Stomach (tissue), 9 donors: ENCODE results near the gene PLIN5. TPM values are rescaled to one million over a fixed set of nuclear protein-coding genes. Genes with fewer than 3 reads are reported as not detected.

Experiments
- DNase-seq, 2 donors: peaks; one replicate each; pipeline versions ENCODE4 v3.0.0 to v3.0.0-alpha.2; 2013 to 2019
- H3K27ac ChIP-seq, 5 donors: fragments of 200-600 bp in 4 of 5; sonication (generic) in 4 of 5; one replicate each; pipeline ENCODE4 v1.5.1; 2013 to 2019; ENCODE audit warnings: mild to moderate bottlenecking in 1 of 5, moderate library complexity in 1 of 5
- H3K27me3 ChIP-seq, 3 donors: fragments of 200-600 bp; sonication (generic); one replicate each; pipeline ENCODE4 v1.5.1; 2017 to 2019; ENCODE audit warnings: mixed run types in 1 of 3
- H3K36me3 ChIP-seq, 4 donors: fragments of 200-600 bp; sonication (generic); 1 replicate in 3 of 4; 2 replicates in 1 of 4; pipeline ENCODE4 v1.5.1; 2016 to 2019
- H3K4me1 ChIP-seq, 4 donors: fragments of 200-600 bp; sonication (generic); one replicate each; pipeline ENCODE4 v1.5.1; 2016 to 2019
- H3K4me3 ChIP-seq, 4 donors: fragments of 200-600 bp; sonication (generic) in 3 of 4; one replicate each; pipeline ENCODE4 v1.5.1; 2016 to 2019; ENCODE audit warnings: mild to moderate bottlenecking in 1 of 4
- H3K9me3 ChIP-seq, 4 donors: fragments of 200-600 bp; sonication (generic); one replicate each; pipeline ENCODE4 v1.5.1; 2016 to 2019
- EP300 ChIP-seq: sonication (generic); formaldehyde crosslinking; IDR thresholded peaks from one replicate; pipeline ENCODE4 v1.6.1; 2017; ENCODE audit warnings: antibody characterized with exemption
- POLR2A ChIP-seq, 4 donors: fragments of 450-650 bp; IDR thresholded peaks; one replicate each; pipeline ENCODE4 v1.6.1; 2016; ENCODE audit warnings: antibody characterized with exemption in 4 of 4, control low read depth in 2 of 4, mild to moderate bottlenecking in 1 of 4, moderate library complexity in 1 of 4
- POLR2AphosphoS5 ChIP-seq, 3 donors: sonication (generic); formaldehyde crosslinking; IDR thresholded peaks; one replicate each; pipeline ENCODE4 v1.6.1; 2016; ENCODE audit warnings: antibody characterized with exemption in 3 of 3
- WGBS, 5 donors: extraction: QIAGEN DNeasy Blood & Tissue Kit in 3 of 5; methylation state at CpG; one replicate each; pipeline versions ENCODE4 v1.1.5 to v1.1.7; 2013 to 2018; 5-methylcytosine and 5-hydroxymethylcytosine counted together
- intact Hi-C: fragments of 100-400 bp; cut with DNase I; formaldehyde crosslinking; loops from one replicate; pipeline ENCODE4 v1.15.1; 2023; ENCODE audit warnings: low total_unique reads
- polyA plus RNA-seq, 3 donors: library from polyadenylated mRNA; stranded (reverse); fragments of 200-250 nt; gene quantifications; one replicate each; pipeline ENCODE4 v1.2.3, GENCODE V29; 2013
- total RNA-seq, 5 donors: library from RNA; depleted of rRNA; stranded (reverse); fragments of >200 nt; gene quantifications; one replicate each; pipeline versions ENCODE4 v1.1.0 to v1.2.3, GENCODE V29; 2014 to 2016
- TF ChIP-seq, protein P1 (sequence below), 7 experiments: fragments of 450-650 bp in 4 of 7; fragments of 200-600 bp in 3 of 7; sonication (generic) in 3 of 7; IDR thresholded peaks; one replicate each; pipeline ENCODE4 v1.5.1; 2016 to 2019; ENCODE audit warnings: antibody characterized with exemption in 7 of 7, control low read depth in 2 of 7, mild to moderate bottlenecking in 1 of 7
- donor health status: healthy with polysubstance abuse.
- donor health status: Bipolar disorder and iron deficiency.
- donor health status: healthy.

PLIN5 gene
- total and polyA plus RNA-seq, 8 donors, result 1.4 to 114 (median 31.6) TPM

DNA sequence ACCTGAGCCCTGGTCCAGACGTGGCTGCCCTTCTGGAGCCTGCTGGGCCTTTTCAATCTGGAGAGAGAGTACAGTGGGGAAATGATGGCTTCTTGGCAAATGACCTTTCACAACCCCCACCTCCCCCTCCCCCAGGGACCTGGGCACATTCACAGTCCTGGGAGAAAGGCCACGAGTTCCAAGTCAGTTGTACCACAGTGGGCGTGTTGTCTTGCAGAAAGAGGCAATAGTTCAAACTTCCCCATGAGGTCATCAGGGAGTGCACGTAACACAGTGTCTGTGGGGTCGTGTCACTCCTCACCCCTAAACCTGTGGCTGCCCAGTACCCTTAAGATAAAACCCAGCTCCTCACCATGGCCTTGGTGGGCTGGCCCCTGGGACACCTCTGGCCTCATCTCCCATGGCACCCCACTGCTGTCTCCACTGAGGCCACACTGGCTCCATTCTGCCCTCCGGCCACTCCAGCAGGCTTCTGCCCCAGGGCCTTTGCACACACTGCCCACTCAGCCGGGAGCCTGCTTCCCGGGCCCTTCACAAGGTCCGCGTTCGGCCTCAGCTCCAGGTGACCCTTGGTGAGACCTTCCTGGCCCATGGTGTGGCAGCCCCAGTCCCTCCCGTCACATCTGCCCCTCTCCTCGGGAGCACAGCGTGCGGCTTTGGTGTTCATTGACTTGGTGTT is 30.0 kb downstream of the PLIN5 start:
- peaks cover 0 to 5% (median 0%) of the 10 kb centered on the region in 4 donors for H3K4me1 ChIP-seq
- TF ChIP-seq, protein P1, sequence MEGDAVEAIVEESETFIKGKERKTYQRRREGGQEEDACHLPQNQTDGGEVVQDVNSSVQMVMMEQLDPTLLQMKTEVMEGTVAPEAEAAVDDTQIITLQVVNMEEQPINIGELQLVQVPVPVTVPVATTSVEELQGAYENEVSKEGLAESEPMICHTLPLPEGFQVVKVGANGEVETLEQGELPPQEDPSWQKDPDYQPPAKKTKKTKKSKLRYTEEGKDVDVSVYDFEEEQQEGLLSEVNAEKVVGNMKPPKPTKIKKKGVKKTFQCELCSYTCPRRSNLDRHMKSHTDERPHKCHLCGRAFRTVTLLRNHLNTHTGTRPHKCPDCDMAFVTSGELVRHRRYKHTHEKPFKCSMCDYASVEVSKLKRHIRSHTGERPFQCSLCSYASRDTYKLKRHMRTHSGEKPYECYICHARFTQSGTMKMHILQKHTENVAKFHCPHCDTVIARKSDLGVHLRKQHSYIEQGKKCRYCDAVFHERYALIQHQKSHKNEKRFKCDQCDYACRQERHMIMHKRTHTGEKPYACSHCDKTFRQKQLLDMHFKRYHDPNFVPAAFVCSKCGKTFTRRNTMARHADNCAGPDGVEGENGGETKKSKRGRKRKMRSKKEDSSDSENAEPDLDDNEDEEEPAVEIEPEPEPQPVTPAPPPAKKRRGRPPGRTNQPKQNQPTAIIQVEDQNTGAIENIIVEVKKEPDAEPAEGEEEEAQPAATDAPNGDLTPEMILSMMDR (IDR thresholded peaks at IDR 0.05), result no peak
- no peak for TF ChIP-seq POLR2AphosphoS5 (IDR thresholded peaks at IDR 0.05)
- TF ChIP-seq EP300, result no peak
- TF ChIP-seq POLR2A (IDR thresholded peaks at IDR 0.05), result no peak
- intact Hi-C loops, result no loop called here
- no peak for DNase-seq
- no peak overlapping the region for H3K4me3 ChIP-seq
- H3K36me3 ChIP-seq, result peaks cover 16 to 85% (median 74%) of the 10 kb centered on the region in 4 donors
- no peaks in the 10 kb centered on the region for H3K9me3 ChIP-seq
- H3K27ac ChIP-seq, result no peak overlapping the region
- 75 to 90% (median 78%) methylated on average over 7 to 15 of the region's 15 CpGs for WGBS, 5 donors
- no peaks in the 10 kb centered on the region for H3K27me3 ChIP-seq

DNA sequence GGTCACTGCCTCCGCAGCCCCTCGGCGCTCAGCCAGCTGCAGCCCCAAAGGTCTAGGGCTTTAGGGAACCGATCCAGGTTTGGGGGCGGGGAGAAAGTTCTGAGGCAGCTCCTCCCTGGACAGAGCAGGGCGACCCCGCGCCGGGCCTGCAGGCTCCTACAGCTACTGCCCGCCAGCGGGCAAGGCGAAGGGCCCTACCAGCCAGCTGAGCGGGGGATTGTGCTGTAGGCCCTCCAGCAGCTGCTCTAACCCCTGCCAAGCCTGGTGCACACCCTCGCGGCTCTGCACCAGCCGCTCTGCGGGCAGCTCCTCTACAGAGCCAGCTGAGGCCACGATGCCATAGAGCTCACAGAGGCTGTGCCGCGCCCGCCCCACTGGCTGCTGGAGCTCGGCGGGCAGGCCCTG is 30.7 kb downstream of the PLIN5 start:
- Histone ChIP-seq H3K36me3 (peaks cover 23 to 92% (median 82%) of the 10 kb centered on the region in 4 donors), H3K4me3 (no peak overlapping the region), H3K4me1 (peaks cover 0 to 5% (median 0%) of the 10 kb centered on the region in 4 donors), H3K27ac (no peak overlapping the region), H3K9me3 (no peaks in the 10 kb centered on the region), H3K27me3 (no peaks in the 10 kb centered on the region)
- intact Hi-C loops, result no loop called here
- no peak for TF ChIP-seq POLR2AphosphoS5 (IDR thresholded peaks at IDR 0.05)
- no peak for TF ChIP-seq POLR2A (IDR thresholded peaks at IDR 0.05)
- no peak for TF ChIP-seq EP300
- TF ChIP-seq, protein P1 (IDR thresholded peaks at IDR 0.05), result no peak
- DNase-seq, result no peak
- 82 to 92% (median 87%) methylated on average over 15 to 23 of the region's 23 CpGs for WGBS, 5 donors

DNA sequence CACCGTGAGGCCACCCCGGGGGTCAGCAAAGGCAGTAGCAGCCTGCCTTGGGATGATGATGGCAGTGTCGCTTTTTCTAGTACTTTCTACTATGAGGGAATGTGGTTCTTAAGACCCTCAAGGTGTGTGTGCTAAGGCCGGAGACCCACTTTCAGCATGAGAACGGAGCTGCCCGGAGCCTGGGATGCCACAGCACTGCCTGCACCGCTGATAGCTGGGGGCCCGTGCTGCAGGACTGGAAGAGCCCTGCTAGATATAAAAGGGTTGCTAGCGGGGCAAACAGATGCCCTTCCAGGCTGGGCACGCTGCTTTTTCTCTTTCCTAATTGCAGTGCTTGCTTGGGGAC is 31.2 kb downstream of the PLIN5 start:
- TF ChIP-seq POLR2A (IDR thresholded peaks at IDR 0.05), result no peak
- TF ChIP-seq POLR2AphosphoS5 (IDR thresholded peaks at IDR 0.05), result no peak
- TF ChIP-seq, protein P1 (IDR thresholded peaks at IDR 0.05), result no peak
- no peak for TF ChIP-seq EP300
- 84 to 93% (median 89%) methylated on average over 7 to 10 of the region's 10 CpGs for WGBS, 5 donors
- no peak for DNase-seq
- Histone ChIP-seq H3K9me3 (no peaks in the 10 kb centered on the region), H3K36me3 (peaks cover 28 to 97% (median 87%) of the 10 kb centered on the region in 4 donors), H3K27me3 (no peaks in the 10 kb centered on the region), H3K27ac (no peak overlapping the region), H3K4me1 (peaks cover 0 to 5% (median 0%) of the 10 kb centered on the region in 4 donors), H3K4me3 (no peak overlapping the region)
- intact Hi-C loops, result no loop called here

DNA sequence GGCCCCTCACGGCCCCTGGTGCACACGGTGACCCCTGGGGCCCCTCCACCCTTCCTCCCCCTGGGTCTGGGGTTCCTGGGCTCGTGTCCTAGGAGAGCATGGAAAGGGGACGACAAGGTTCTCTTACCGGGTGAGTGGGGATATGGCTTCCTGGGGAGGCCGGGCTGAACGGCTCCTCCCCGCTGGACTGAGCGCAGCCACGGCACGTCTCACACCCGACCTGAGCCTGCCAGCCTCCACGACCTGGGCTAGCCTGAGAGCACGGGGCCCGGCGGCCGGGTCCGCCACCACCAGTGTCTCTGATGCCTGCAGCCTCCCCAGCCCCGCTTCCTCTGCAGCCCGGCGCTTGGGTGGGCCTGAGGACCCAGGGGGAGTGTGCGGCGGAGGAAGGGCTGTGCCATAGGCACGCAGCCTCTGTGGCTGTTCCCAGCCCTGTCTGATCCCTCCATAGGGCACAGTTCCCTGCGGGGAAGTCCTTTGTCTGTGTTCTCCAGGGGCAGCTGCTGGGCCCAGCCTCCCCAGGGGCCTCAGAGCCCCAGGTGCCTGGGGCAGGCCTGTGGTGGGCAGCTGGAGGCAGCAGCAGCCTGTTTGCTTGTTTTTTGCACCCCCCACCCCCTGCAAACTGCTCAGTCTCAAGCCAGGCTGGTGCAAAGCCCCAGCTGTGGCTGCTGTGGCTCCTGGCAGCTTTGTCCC is 31.7 kb downstream of the PLIN5 start:
- peak overlapping the region in 1 of 5 donors; percentile 27 for H3K27ac ChIP-seq
- no peaks in the 10 kb centered on the region for H3K9me3 ChIP-seq
- no peak for DNase-seq
- H3K4me1 ChIP-seq, result peaks cover 0 to 5% (median 0%) of the 10 kb centered on the region in 4 donors
- no peak overlapping the region for H3K4me3 ChIP-seq
- H3K27me3 ChIP-seq, result no peaks in the 10 kb centered on the region
- 74 to 92% (median 90%) methylated on average over 4 to 25 of the region's 25 CpGs for WGBS, 5 donors
- TF ChIP-seq POLR2A (IDR thresholded peaks at IDR 0.05) (no peak), POLR2AphosphoS5 (IDR thresholded peaks at IDR 0.05) (no peak), EP300 (no peak)
- TF ChIP-seq, protein P1 (IDR thresholded peaks at IDR 0.05), result no peak
- intact Hi-C loops, result no loop called here
- peaks cover 31 to 97% (median 90%) of the 10 kb centered on the region in 4 donors for H3K36me3 ChIP-seq
